Right ventricle myocardium superior (tissue), 1 donor: Measurements from ENCODE around the gene DVL3. TPM values are rescaled to one million over a fixed set of nuclear protein-coding genes. Genes with fewer than 3 reads are reported as not detected.
"Not testable (repeated sequence)": the region's sequence is repeated elsewhere in the genome, so short reads cannot be mapped to it uniquely, and the experiment has no call there.

Experiments used
- ATAC-seq: fragments of 200-7000 bp; cut with Tn5 transposase; one replicate; pipeline ENCODE4 v1.9.1; 2020; ENCODE audit warnings: mild to moderate bottlenecking; ENCODE audit not compliant: poor library complexity
- DNase-seq: peaks from one replicate; pipeline ENCODE4 v3.0.0-alpha.2; 2020
- intact Hi-C: fragments of 100-400 bp; cut with DNase I; formaldehyde crosslinking; loops from one replicate; pipeline ENCODE4 v1.11.2; 2022
- long read RNA-seq: library from polyadenylated mRNA; unstranded; transcript quantifications from one replicate; pipeline ENCODE4 v2.0.0, GENCODE V29; 2021
- total RNA-seq: library from RNA; stranded (reverse); fragmentation: NEBNext Ultra II Directional; extraction: Animal tissue kit (Norgen Biotek cat#: 25700); gene quantifications from one replicate; pipeline ENCODE4 v1.2.1, GENCODE V29; 2021
- donor health status: DM: no; HTN: yes; CAD: no; lungs with severe emphysema.

Gene DVL3
- 60.6 TPM for total RNA-seq
- long read RNA-seq, full-length matches to known transcripts = 140 of 253 reads
- long read RNA-seq, partial matches to known transcripts = 50 of 253 reads
- long read RNA-seq, other reads (novel, unspliced or antisense) = 63 of 253 reads

DNA sequence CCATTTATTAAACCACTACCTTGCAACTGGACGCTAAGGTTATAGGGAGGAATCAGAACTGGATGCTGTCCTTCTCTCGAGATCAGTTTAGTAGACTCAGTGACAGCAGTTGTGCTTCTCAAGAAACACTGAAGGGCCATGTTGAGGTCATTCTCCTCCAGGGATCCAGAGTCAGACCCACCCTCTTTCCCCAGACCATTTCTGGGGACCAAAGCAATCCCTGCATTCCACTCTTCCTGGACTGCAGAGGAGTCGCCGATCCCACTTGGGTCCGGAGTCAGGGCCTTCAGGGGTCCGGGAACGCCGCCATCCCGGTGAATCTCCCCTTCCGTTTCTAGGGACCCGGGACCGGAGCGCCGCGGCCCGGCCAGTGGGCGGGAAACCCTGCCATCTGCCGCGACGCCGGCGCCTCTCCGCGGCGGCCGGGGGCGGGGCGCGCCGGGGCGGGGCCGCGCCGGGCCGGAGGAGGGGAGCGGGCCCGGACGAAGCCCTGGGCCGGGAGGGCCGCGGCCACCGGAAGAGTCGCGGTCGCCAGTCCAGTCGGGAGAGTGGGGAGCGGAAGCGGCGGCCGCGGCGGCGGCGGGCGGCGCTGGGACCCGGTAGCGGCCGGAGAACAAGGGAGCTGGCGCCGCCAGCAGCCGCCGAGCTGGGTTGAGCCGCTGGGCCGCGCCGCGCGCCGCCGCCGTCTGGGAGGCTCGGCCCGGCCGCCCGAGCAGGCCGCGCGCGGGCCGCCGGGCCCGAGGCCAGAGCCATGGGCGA, at the start of gene DVL3:
Gene DVL3 (plus strand): TSS at position 493 of the 759 bp plus-strand sequence. CDS start 259 bp downstream, at position 752.
- intact Hi-C loops = no loop called here
- DNase-seq = peak; percentile 88
- ATAC-seq = peak; percentile 85

DNA sequence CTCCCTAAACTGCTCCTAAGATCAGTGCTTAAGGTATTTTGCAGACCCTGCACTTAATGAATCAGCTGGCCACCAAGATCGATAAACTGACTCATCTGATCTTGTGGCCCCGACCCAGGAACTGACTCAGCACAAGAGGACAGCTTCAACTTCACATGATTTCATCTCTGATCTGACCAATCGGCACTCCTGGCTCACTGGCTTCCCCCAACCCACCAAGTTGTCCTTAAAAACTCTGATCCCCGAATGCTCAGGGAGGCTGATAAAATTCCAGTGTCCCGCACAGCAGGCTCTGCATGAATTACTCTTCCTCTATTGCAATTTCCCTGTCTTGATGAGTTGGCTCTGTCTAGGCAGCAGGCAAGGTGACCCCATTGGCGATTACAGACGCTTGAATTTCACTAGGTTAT, 44.9 kb upstream of the DVL3 start:
- DNase-seq = no peak
- ATAC-seq = no peak
- intact Hi-C loops = no loop called here

DNA sequence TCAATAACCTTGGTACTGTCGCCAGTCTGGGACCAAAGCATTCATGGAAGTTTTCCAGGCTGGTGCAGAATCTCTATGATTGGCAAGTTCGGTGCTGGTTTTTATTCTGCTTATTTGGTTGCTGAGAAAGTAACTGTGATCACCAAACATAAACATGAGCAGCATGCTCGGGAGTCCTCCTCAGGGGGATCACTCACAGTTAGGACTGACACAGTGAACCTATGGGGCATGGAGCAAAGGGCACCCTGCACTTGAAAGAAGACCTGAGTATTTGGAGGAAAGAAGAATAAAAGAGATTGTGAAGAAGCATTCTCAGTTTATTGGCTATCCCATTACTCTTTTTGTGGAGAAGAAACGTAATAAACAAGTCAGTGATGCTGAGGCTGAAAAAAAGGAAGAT, 39.2 kb upstream of the DVL3 start:
- intact Hi-C loops = no loop called here
- no peak for ATAC-seq
- no peak for DNase-seq

GRCh38 chr3:184117636-184118035, 37.5 kb upstream of the DVL3 start:
- intact Hi-C loops = no loop called here
- ATAC-seq (no peak), DNase-seq (no peak)

- intact Hi-C loops, ATAC-seq, DNase-seq: not testable (repeated sequence)
Observed at GRCh38 chr3:184121031-184121430, 34.1 kb upstream of the DVL3 start.

GRCh38 chr3:184126006-184126405, 29.2 kb upstream of the DVL3 start:
- ATAC-seq (no peak), DNase-seq (no peak)
- intact Hi-C loops = no loop called here

- DNase-seq (no peak), ATAC-seq (no peak)
- intact Hi-C loops = no loop called here
Observed at GRCh38 chr3:184129012-184129411, 26.2 kb upstream of the DVL3 start.

DNA sequence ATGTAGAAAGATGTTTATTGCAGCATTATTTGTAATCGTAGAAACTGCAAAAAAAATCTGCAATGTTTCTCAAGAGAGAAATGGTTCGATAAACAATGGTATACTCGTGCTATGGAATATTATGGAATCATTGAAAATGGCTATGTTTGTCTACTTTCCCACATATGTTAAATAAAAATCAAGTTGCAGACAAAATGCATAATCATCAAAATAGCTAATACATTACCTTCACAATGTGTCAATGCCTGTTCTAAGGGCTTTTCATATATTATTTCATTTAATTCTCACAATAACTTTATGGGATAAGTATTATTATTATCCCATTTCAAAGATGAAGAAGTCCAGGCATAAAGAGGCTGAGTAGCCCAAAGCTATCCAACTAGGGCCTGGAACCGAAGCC, 22.2 kb upstream of the DVL3 start:
- ATAC-seq (no peak), DNase-seq (no peak)
- intact Hi-C loops = loop anchor here (10.0 kb wide), 1 partner anchor 238 kb away; no protein-coding TSS in a partner anchor

GRCh38 chr3:184133840-184134745, 21.1 kb upstream of the DVL3 start:
- intact Hi-C loops = loop anchor here (10.0 kb wide), 1 partner anchor 239 kb away; no protein-coding TSS in a partner anchor
- ATAC-seq = peak; percentile 89

GRCh38 chr3:184134746-184135148, 20.4 kb upstream of the DVL3 start:
- no peak for DNase-seq
- intact Hi-C loops = loop anchor here (5.0 to 10.0 kb wide), 2 partner anchors 113 to 240 kb away; partner anchors contain the start of genes ALG3 and EEF1AKMT4
- peak; percentile 33 for ATAC-seq

More at GRCh38 chr3:184133840-184134745, 21.1 kb upstream of the DVL3 start:
- DNase-seq = peak; percentile 91

- ATAC-seq = peak; percentile 97
- intact Hi-C loops = loop anchor here (5.0 to 10.0 kb wide), 2 partner anchors 112 to 241 kb away; partner anchors contain the start of genes ALG3 and EEF1AKMT4
- DNase-seq = peak; percentile 95
Observed at GRCh38 chr3:184135149-184135910, 19.8 kb upstream of the DVL3 start, which contains the start of gene EIF2B5. Gene EIF2B5, plus strand, starts transcription at chr3:184135358. Its CDS starts 28 bp downstream, at chr3:184135386.

GRCh38 chr3:184135911-184136260, 19.3 kb upstream of the DVL3 start:
- intact Hi-C loops = loop anchor here (5.0 to 10.0 kb wide), 2 partner anchors 111 to 241 kb away; partner anchors contain the start of genes ALG3 and EEF1AKMT4
- DNase-seq (no peak), ATAC-seq (no peak)

DNA sequence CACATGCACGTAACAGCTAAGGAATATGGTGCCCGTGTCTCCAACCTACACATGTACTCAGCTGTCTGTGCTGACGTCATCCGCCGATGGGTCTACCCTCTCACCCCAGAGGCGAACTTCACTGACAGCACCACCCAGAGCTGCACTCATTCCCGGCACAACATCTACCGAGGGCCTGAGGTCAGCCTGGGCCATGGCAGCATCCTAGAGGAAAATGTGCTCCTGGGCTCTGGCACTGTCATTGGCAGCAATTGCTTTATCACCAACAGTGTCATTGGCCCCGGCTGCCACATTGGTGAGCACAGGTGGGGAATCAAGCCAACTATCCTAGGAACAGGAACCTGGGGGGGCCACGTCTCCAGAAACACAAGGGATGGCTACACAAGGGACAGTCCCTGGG, 14.7 kb upstream of the DVL3 start:
- ATAC-seq (no peak), DNase-seq (no peak)
- intact Hi-C loops = no loop called here

GRCh38 chr3:184142199-184142598, 13.0 kb upstream of the DVL3 start:
- intact Hi-C loops = no loop called here
- DNase-seq (no peak), ATAC-seq (no peak)

DNA sequence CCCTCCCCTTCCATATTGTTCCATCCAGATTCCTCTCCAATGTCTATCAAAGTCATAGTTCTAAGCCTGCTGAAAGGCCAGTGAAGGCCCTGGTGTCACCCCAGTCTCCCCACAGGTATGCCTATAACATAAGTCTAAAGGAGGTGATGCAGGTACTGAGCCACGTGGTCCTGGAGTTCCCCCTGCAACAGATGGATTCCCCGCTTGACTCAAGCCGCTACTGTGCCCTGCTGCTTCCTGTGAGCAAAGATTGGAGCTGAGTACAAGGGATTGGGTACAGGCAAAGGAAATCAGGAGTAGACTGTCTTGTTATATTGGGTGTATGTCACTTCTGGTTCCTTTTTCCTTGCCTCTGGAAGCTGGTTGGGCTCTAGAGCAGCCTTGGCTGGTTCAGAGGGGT, 11.8 kb upstream of the DVL3 start:
- DNase-seq = no peak
- intact Hi-C loops = no loop called here

GRCh38 chr3:184144505-184144904, 10.7 kb upstream of the DVL3 start:
- DNase-seq = no peak
- no peak for ATAC-seq
- intact Hi-C loops = no loop called here

More for the DNA sequence above, 11.8 kb upstream of the DVL3 start:
- ATAC-seq = no peak

DNA sequence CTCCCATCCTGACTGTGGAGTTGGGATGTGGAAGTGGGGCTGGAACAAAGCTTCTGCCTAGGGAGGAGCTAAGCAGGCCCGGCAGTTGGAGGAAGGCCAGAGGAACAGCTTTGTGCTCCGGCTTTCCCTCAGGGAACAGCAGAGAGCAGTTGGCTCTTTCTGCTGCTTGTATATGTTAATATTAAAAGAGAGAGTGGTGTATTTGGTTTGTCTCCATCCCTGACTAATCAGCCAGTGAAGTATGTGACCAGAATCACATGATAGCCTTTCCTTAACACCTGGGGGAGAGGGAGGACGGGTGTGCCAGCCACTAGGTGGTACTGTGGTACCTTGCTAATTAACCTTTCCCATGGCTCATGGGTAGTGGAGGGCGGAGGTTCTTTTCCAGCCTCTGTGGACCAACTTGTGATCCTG, 10.1 kb upstream of the DVL3 start:
- DNase-seq = peak; percentile 77
- peak; percentile 74 for ATAC-seq
- intact Hi-C loops = no loop called here

DNA sequence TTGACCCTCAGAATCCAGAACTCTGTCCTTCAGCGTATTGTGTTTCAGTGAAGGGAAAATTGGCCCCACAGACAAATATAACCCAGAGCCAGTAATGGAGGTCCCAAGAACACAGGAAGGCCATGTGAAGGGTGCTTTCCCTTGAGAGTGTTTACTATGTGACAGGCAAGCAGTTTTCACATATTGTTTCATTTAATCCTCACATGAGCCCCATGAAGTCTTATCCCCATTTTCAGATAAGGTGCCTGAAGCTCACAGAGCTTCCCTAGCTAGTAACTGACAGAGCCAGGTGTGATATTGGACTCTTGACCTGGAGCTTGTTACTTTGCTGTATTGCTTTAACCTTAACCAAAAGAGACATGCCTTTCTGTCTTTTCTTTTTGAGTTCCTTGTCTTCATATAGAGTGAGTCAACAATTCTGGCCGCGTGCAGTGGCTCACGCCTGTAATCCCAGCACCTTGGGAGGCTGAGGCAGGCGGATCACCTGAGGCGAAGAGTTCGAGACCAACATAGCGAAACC, 9.4 kb upstream of the DVL3 start:
- DNase-seq = no peak
- ATAC-seq = no peak
- intact Hi-C loops = no loop called here
